HEK293 (cell line): ENCODE measurements around the gene HTR6.

Source experiments
- CTCF ChIA-PET: fragments of 350-600 bp; formaldehyde crosslinking; extraction: SDS; loops from one replicate; lab custom pipeline; 2021; ENCODE audit warnings: antibody characterized with exemption; lab: Yijun Ruan, JAX
- POLR2A ChIA-PET: fragments of 300-600 bp; formaldehyde crosslinking; extraction: SDS; loops from one replicate; lab custom pipeline; 2020; ENCODE audit warnings: antibody characterized with exemption, inconsistent platforms; lab: Yijun Ruan, JAX
- H3K27ac ChIP-seq: fragments of 200-500 bp; sonication (Bioruptor generic); 2 replicates; pipeline ENCODE4 v1.5.1; 2014; ENCODE audit warnings: low read depth, low read length, control low read depth, inconsistent platforms; ENCODE audit errors: extremely low read depth
- H3K36me3 ChIP-seq, 2 experiments: fragments of 200-500 bp in 1 of 2; sonication (Bioruptor generic) in 1 of 2; 1 replicate in 1 of 2; 2 replicates in 1 of 2; pipeline ENCODE4 v1.5.1; 2014 to 2017; ENCODE audit warnings: inconsistent platforms in 2 of 2, low read length in 2 of 2; ENCODE audit not compliant: control insufficient read depth in 2 of 2, insufficient read depth in 1 of 2
- H3K4me1 ChIP-seq: fragments of 200-500 bp; sonication (Bioruptor generic); 2 replicates; pipeline ENCODE4 v1.5.1; 2014; ENCODE audit warnings: mild to moderate bottlenecking, low read length, inconsistent platforms; ENCODE audit not compliant: control insufficient read depth, insufficient read depth
- H3K4me3 ChIP-seq: 2 replicates; pipeline ENCODE4 v1.5.1; 2011; ENCODE audit warnings: low read depth, mild to moderate bottlenecking, control low read depth, low read length, moderate library complexity
- H3K9me3 ChIP-seq: fragments of 200-500 bp; sonication (Bioruptor generic); 2 replicates; pipeline ENCODE4 v1.5.1; 2014; ENCODE audit warnings: low read depth, low read length, inconsistent platforms; ENCODE audit not compliant: control insufficient read depth, insufficient read depth
- FEZF1 ChIP-seq: fragments of 450-650 bp; formaldehyde crosslinking; IDR thresholded peaks from 2 replicates; pipeline ENCODE4 v1.5.1; 2016; ENCODE audit warnings: missing biosample characterization, missing genetic modification characterization
- HOXA7 ChIP-seq: sonication (generic); formaldehyde crosslinking; IDR thresholded peaks from 2 replicates; pipeline ENCODE4 v1.8.1; 2022; ENCODE audit warnings: missing genetic modification reagents, borderline replicate concordance
- HOXD13 ChIP-seq: sonication (generic); formaldehyde crosslinking; IDR thresholded peaks from 2 replicates; pipeline ENCODE4 v1.8.0; 2022; ENCODE audit warnings: missing genetic modification reagents, borderline replicate concordance
- IKZF3 ChIP-seq: fragments of 450-650 bp; IDR thresholded peaks from 2 replicates; pipeline ENCODE4 v1.5.0; 2018; ENCODE audit warnings: missing biosample characterization, mild to moderate bottlenecking, missing genetic modification characterization, moderate library complexity
- KLF16 ChIP-seq: fragments of 450-650 bp; formaldehyde crosslinking; IDR thresholded peaks from 2 replicates; pipeline ENCODE4 v1.5.1; 2017; ENCODE audit warnings: missing biosample characterization, missing genetic modification characterization
- KLF8 ChIP-seq: fragments of 450-650 bp; formaldehyde crosslinking; IDR thresholded peaks from 2 replicates; pipeline ENCODE4 v1.5.1; 2016; ENCODE audit warnings: missing biosample characterization, missing genetic modification characterization
- MZF1 ChIP-seq: fragments of 450-650 bp; formaldehyde crosslinking; IDR thresholded peaks from 2 replicates; pipeline ENCODE4 v1.5.1; 2017; ENCODE audit warnings: missing biosample characterization, missing genetic modification characterization, borderline replicate concordance
- SETDB1 ChIP-seq: IDR thresholded peaks from one replicate; pipeline ENCODE4 v1.6.1; 2017; ENCODE audit warnings: mild to moderate bottlenecking, low read length, moderate library complexity, mixed read lengths; ENCODE audit not compliant: insufficient read length
- ZBTB1 ChIP-seq: fragments of 450-650 bp; formaldehyde crosslinking; IDR thresholded peaks from 2 replicates; pipeline ENCODE4 v1.5.1; 2016; ENCODE audit warnings: missing biosample characterization, missing genetic modification characterization
- ZBTB20 ChIP-seq: fragments of 450-650 bp; formaldehyde crosslinking; IDR thresholded peaks from 2 replicates; pipeline ENCODE4 v1.5.1; 2016; ENCODE audit warnings: missing biosample characterization, missing genetic modification characterization
- ZBTB48 ChIP-seq: fragments of 450-650 bp; formaldehyde crosslinking; IDR thresholded peaks from 2 replicates; pipeline ENCODE4 v1.5.1; 2016; ENCODE audit warnings: missing biosample characterization, missing genetic modification characterization
- ZBTB8A ChIP-seq: fragments of 450-650 bp; formaldehyde crosslinking; IDR thresholded peaks from 2 replicates; pipeline ENCODE4 v1.5.1; 2016; ENCODE audit warnings: missing biosample characterization, missing genetic modification characterization
- ZIC2 ChIP-seq: fragments of 450-650 bp; formaldehyde crosslinking; IDR thresholded peaks from 2 replicates; pipeline ENCODE4 v1.5.1; 2016; ENCODE audit warnings: missing biosample characterization, missing genetic modification characterization
- ZNF10 ChIP-seq: fragments of 450-650 bp; formaldehyde crosslinking; IDR thresholded peaks from 2 replicates; pipeline ENCODE4 v1.5.1; 2017; ENCODE audit warnings: missing biosample characterization, missing genetic modification characterization
- ZNF155 ChIP-seq: fragments of 450-650 bp; formaldehyde crosslinking; IDR thresholded peaks from 2 replicates; pipeline ENCODE4 v1.5.1; 2016; ENCODE audit warnings: missing biosample characterization, missing genetic modification characterization
- ZNF16 ChIP-seq: fragments of 450-650 bp; formaldehyde crosslinking; IDR thresholded peaks from 2 replicates; pipeline ENCODE4 v1.5.1; 2016; ENCODE audit warnings: low read depth, missing biosample characterization, missing genetic modification characterization
- ZNF202 ChIP-seq: fragments of 450-650 bp; formaldehyde crosslinking; IDR thresholded peaks from 2 replicates; pipeline ENCODE4 v1.5.1; 2016; ENCODE audit warnings: missing biosample characterization, missing genetic modification characterization, borderline replicate concordance
- ZNF223 ChIP-seq: fragments of 450-650 bp; formaldehyde crosslinking; IDR thresholded peaks from 2 replicates; pipeline ENCODE4 v1.5.1; 2016; ENCODE audit warnings: missing biosample characterization, missing genetic modification characterization
- ZNF24 ChIP-seq: fragments of 450-650 bp; formaldehyde crosslinking; IDR thresholded peaks from 2 replicates; pipeline ENCODE4 v1.5.1; 2016; ENCODE audit warnings: missing biosample characterization, missing genetic modification characterization
- ZNF266 ChIP-seq: fragments of 450-650 bp; formaldehyde crosslinking; IDR thresholded peaks from 2 replicates; pipeline ENCODE4 v1.5.1; 2016; ENCODE audit warnings: missing biosample characterization, missing genetic modification characterization, low read depth
- ZNF311 ChIP-seq: fragments of 450-650 bp; formaldehyde crosslinking; IDR thresholded peaks from 2 replicates; pipeline ENCODE4 v1.5.1; 2017; ENCODE audit warnings: missing biosample characterization, missing genetic modification characterization, borderline replicate concordance
- ZNF48 ChIP-seq: fragments of 450-650 bp; formaldehyde crosslinking; IDR thresholded peaks from 2 replicates; pipeline ENCODE4 v1.5.1; 2016; ENCODE audit warnings: missing biosample characterization, missing genetic modification characterization
- ZNF549 ChIP-seq: fragments of 450-650 bp; IDR thresholded peaks from 2 replicates; pipeline ENCODE4 v1.5.1; 2018; ENCODE audit warnings: missing biosample characterization, missing genetic modification characterization, mild to moderate bottlenecking, inconsistent platforms, moderate library complexity
- ZNF558 ChIP-seq: fragments of 450-650 bp; formaldehyde crosslinking; IDR thresholded peaks from 2 replicates; pipeline ENCODE4 v1.5.1; 2016; ENCODE audit warnings: missing biosample characterization, missing genetic modification characterization
- ZNF596 ChIP-seq: fragments of 450-650 bp; IDR thresholded peaks from 2 replicates; pipeline ENCODE4 v1.5.0; 2018; ENCODE audit warnings: missing biosample characterization, mild to moderate bottlenecking, missing genetic modification characterization, moderate library complexity
- ZNF623 ChIP-seq: fragments of 450-650 bp; formaldehyde crosslinking; IDR thresholded peaks from 2 replicates; pipeline ENCODE4 v1.5.1; 2016; ENCODE audit warnings: missing biosample characterization, missing genetic modification characterization
- ZNF654 ChIP-seq: fragments of 450-650 bp; formaldehyde crosslinking; IDR thresholded peaks from 2 replicates; pipeline ENCODE4 v1.5.1; 2016; ENCODE audit warnings: low read depth, missing biosample characterization, missing genetic modification characterization
- ZNF658 ChIP-seq: fragments of 450-650 bp; formaldehyde crosslinking; IDR thresholded peaks from 2 replicates; pipeline ENCODE4; 2016; ENCODE audit warnings: missing biosample characterization, missing genetic modification characterization
- ZNF701 ChIP-seq: fragments of 450-650 bp; formaldehyde crosslinking; IDR thresholded peaks from 2 replicates; pipeline ENCODE4 v1.5.1; 2016; ENCODE audit warnings: missing biosample characterization, missing genetic modification characterization
- ZNF76 ChIP-seq: fragments of 450-650 bp; formaldehyde crosslinking; IDR thresholded peaks from 2 replicates; pipeline ENCODE4; 2016; ENCODE audit warnings: low read depth, missing biosample characterization, missing genetic modification characterization, borderline replicate concordance
- TF ChIP-seq, protein P1 (sequence below): fragments of 450-650 bp; formaldehyde crosslinking; IDR thresholded peaks from 2 replicates; pipeline ENCODE4 v1.5.1; 2016; ENCODE audit warnings: missing biosample characterization, missing genetic modification characterization
- TF ChIP-seq, protein P2 (sequence below): fragments of 450-650 bp; formaldehyde crosslinking; IDR thresholded peaks from 2 replicates; pipeline ENCODE4 v1.5.1; 2017; ENCODE audit warnings: missing biosample characterization, mild to moderate bottlenecking, missing genetic modification characterization, moderate library complexity
- TF ChIP-seq, protein P3 (sequence below): fragments of 450-650 bp; formaldehyde crosslinking; IDR thresholded peaks from 2 replicates; pipeline ENCODE4 v1.5.0; 2017; ENCODE audit warnings: missing biosample characterization, missing genetic modification characterization, borderline replicate concordance

Gene HTR6

DNA sequence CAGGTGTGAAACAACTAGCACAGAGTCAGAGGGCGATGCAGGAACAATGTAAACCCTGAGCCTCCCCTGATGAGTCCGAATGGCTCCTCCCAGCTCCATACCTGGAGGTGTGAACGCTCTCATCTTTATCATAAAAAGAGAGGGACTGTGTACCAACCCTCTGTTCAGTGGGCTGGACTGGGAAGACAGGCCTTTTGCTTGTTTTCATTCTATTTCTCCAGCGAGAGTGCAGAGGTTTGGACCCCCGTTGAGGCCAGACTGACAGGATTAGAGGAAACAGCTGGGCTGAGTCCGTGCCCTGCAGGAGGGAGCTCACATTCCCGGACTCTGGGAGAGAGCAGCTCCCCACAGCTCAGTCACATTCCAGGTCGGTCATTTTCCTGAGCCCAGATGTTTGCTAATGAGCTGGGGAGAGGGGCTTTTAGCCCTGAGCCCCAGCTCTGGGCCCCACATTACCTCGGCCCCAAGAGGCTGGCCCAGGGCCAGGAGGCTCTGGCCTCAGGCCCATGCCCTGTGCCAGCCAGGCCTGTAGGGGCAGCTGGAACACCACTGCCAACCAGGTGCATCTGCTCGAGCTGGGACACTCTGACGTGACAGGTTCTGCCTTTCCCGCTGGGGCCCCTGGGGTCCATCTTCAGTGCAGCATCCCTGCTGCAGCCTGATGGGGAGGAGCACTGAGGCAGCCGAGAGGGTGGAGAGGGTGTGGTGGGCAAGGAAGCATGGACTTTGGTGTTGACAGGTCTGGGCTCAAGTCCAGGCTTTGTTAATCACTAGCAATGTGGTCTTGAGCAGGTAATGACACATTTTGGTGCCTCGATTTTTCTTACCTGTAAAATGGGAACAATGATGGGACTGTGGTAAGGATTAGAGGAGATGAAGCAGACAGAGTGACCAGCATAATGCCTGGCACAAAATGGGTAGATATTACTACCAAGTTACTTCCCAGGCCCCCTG, 24.0 kb upstream of the HTR6 start (continued):
- no peak for TF ChIP-seq ZNF549
- no peak for TF ChIP-seq ZNF266 (tag by site-specific recombination)
- no peak for TF ChIP-seq ZNF155
- TF ChIP-seq ZBTB20 (tag by site-specific recombination), result no peak
- TF ChIP-seq, protein P1, sequence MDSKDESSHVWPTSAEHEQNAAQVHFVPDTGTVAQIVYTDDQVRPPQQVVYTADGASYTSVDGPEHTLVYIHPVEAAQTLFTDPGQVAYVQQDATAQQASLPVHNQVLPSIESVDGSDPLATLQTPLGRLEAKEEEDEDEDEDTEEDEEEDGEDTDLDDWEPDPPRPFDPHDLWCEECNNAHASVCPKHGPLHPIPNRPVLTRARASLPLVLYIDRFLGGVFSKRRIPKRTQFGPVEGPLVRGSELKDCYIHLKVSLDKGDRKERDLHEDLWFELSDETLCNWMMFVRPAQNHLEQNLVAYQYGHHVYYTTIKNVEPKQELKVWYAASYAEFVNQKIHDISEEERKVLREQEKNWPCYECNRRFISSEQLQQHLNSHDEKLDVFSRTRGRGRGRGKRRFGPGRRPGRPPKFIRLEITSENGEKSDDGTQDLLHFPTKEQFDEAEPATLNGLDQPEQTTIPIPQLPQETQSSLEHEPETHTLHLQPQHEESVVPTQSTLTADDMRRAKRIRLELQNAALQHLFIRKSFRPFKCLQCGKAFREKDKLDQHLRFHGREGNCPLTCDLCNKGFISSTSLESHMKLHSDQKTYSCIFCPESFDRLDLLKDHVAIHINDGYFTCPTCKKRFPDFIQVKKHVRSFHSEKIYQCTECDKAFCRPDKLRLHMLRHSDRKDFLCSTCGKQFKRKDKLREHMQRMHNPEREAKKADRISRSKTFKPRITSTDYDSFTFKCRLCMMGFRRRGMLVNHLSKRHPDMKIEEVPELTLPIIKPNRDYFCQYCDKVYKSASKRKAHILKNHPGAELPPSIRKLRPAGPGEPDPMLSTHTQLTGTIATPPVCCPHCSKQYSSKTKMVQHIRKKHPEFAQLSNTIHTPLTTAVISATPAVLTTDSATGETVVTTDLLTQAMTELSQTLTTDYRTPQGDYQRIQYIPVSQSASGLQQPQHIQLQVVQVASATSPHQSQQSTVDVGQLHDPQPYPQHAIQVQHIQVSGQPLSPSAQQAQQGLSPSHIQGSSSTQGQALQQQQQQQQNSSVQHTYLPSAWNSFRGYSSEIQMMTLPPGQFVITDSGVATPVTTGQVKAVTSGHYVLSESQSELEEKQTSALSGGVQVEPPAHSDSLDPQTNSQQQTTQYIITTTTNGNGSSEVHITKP (tag by site-specific recombination), result peak; percentile 91; the same call in 1 of the 2 replicates
- TF ChIP-seq ZIC2 (tag by site-specific recombination), result peak; percentile 93
- peak; percentile 71 for TF ChIP-seq ZBTB8A (tag by site-specific recombination)
- no peak for TF ChIP-seq ZBTB48 (tag by site-specific recombination)
- no peak for TF ChIP-seq KLF8
- TF ChIP-seq ZNF701, result no peak
- TF ChIP-seq KLF16, result no peak
- TF ChIP-seq SETDB1, result no peak
- TF ChIP-seq ZNF558, result no peak
- no peak for TF ChIP-seq ZNF16 (tag by site-specific recombination)
- TF ChIP-seq ZBTB1 (tag by site-specific recombination), result no peak
- TF ChIP-seq ZNF24 (tag by site-specific recombination), result no peak
- no peak for TF ChIP-seq ZNF311 (tag by site-specific recombination)
- no peak for TF ChIP-seq ZNF658 (tag by site-specific recombination)
- TF ChIP-seq IKZF3, result 0 out of 2 replicates have a peak, but pooled peaks have one; percentile 35
- 0 out of 2 replicates have a peak, but pooled peaks have one; percentile 15 for TF ChIP-seq ZNF10 (tag by site-specific recombination)
- no peak for TF ChIP-seq FEZF1 (tag by site-specific recombination)
- TF ChIP-seq, protein P2, sequence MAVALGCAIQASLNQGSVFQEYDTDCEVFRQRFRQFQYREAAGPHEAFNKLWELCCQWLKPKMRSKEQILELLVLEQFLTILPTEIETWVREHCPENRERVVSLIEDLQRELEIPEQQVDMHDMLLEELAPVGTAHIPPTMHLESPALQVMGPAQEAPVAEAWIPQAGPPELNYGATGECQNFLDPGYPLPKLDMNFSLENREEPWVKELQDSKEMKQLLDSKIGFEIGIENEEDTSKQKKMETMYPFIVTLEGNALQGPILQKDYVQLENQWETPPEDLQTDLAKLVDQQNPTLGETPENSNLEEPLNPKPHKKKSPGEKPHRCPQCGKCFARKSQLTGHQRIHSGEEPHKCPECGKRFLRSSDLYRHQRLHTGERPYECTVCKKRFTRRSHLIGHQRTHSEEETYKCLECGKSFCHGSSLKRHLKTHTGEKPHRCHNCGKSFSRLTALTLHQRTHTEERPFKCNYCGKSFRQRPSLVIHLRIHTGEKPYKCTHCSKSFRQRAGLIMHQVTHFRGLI (tag by site-specific recombination), result no peak
- no peak for TF ChIP-seq ZNF596 (tag by site-specific recombination)
- no peak for TF ChIP-seq HOXA7 (CRISPR knock-in tag)

DNA sequence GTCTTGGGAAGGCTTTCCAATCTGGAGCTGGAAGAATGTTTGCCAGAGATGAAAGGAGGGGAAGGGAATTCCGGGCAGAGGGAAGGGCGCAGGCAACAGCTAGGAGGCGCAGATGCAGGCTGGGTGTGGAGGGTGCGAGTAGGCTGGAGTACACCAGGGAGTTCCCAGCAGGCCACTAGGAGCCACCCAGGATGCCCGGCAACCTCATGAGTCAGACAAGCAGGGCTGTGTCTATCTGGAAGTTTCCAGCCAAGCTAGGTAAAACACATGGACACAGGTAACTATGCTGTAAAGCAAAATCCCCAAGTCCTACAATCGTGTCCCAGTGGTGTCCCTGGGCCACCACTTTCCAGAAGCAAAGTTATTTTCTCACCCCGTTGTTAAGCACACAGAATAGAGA, 21.6 kb upstream of the HTR6 start:
- Histone ChIP-seq H3K9me3 (no peaks in the 10 kb centered on the region), H3K36me3 (no peaks in the 10 kb centered on the region), H3K4me3 (no peak overlapping the region), H3K27ac (no peak overlapping the region), H3K4me1 (peaks cover 3% of the 10 kb centered on the region; the same call in 1 of the 2 replicates)
- ChIA-PET CTCF (interaction anchor here (1.4 kb wide), 1 partner anchor 10 kb away, joined by 8 read pairs; no protein-coding TSS in a partner anchor), POLR2A (no interaction called here)
- TF ChIP-seq, protein P3, sequence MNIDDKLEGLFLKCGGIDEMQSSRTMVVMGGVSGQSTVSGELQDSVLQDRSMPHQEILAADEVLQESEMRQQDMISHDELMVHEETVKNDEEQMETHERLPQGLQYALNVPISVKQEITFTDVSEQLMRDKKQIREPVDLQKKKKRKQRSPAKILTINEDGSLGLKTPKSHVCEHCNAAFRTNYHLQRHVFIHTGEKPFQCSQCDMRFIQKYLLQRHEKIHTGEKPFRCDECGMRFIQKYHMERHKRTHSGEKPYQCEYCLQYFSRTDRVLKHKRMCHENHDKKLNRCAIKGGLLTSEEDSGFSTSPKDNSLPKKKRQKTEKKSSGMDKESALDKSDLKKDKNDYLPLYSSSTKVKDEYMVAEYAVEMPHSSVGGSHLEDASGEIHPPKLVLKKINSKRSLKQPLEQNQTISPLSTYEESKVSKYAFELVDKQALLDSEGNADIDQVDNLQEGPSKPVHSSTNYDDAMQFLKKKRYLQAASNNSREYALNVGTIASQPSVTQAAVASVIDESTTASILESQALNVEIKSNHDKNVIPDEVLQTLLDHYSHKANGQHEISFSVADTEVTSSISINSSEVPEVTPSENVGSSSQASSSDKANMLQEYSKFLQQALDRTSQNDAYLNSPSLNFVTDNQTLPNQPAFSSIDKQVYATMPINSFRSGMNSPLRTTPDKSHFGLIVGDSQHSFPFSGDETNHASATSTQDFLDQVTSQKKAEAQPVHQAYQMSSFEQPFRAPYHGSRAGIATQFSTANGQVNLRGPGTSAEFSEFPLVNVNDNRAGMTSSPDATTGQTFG (tag by site-specific recombination), result no peak
- TF ChIP-seq ZNF223 (no peak), ZNF48 (tag by site-specific recombination) (no peak), HOXD13 (no peak), ZNF202 (no peak), ZNF623 (no peak), ZNF76 (peak; percentile 71; the same call in 1 of the 2 replicates), MZF1 (tag by site-specific recombination) (no peak), ZNF654 (tag by site-specific recombination) (no peak)
